AG04450 (cell line): ENCODE measurements around the gene SYDE2. TPM values are rescaled to one million over a fixed set of nuclear protein-coding genes. Genes with fewer than 3 reads are reported as not detected.
"Not testable (repeated sequence)": the region's sequence is repeated elsewhere in the genome, so short reads cannot be mapped to it uniquely, and the experiment has no call there.

Experiments used
- CTCF ChIA-PET: fragments of 300-600, 350-600 bp; formaldehyde crosslinking; extraction: SDS; loops from one replicate; lab custom pipeline; 2022; ENCODE audit warnings: antibody characterized with exemption, inconsistent platforms; lab: Charles Lee
- POLR2A ChIA-PET: fragments of 350-600 bp; formaldehyde crosslinking; extraction: SDS; loops from one replicate; lab custom pipeline; 2021; ENCODE audit warnings: antibody characterized with exemption, inconsistent platforms; lab: Yijun Ruan, JAX
- DNase-seq: peaks from one replicate; pipeline ENCODE4 v3.0.0-alpha.2; 2011; ENCODE audit warnings: low read depth, low spot score
- H3K27ac ChIP-seq: one replicate; pipeline ENCODE4 v1.5.1; 2012; ENCODE audit warnings: low read depth, low read length, control low read depth
- H3K27me3 ChIP-seq: one replicate; pipeline ENCODE4 v1.6.0; 2012; ENCODE audit warnings: low read length; ENCODE audit not compliant: control insufficient read depth, insufficient read depth
- H3K4me3 ChIP-seq: 2 replicates; pipeline ENCODE4 v1.5.1; 2011; ENCODE audit warnings: mild to moderate bottlenecking, low read depth, low read length, control low read depth
- H3K9me3 ChIP-seq: 2 replicates; pipeline ENCODE4 v1.5.1; 2012; ENCODE audit warnings: low read length; ENCODE audit not compliant: control insufficient read depth, insufficient read depth
- CTCF ChIP-seq: IDR thresholded peaks from 2 replicates; pipeline ENCODE4 v1.5.1; 2011; ENCODE audit warnings: low read depth, low read length, control low read depth, inconsistent platforms
- polyA plus RNA-seq: library from polyadenylated mRNA; depleted of rRNA; stranded (reverse); fragments of >200 nt; gene quantifications from 2 replicates; pipeline ENCODE4 v1.2.3, GENCODE V29; 2011

SYDE2 gene
- polyA plus RNA-seq, 1 experiment = 5.7 TPM

GRCh38 chr1:85148524-85149250 lies 52.1 kb downstream of the SYDE2 start:
- ChIA-PET POLR2A (no interaction called here), CTCF (interaction anchor here (0.7 to 1.5 kb wide), 4 partner anchors 10 to 204 kb away, joined by 4 to 6 read pairs (median 4); partner anchors contain the start of gene C1orf52)
- TF ChIP-seq CTCF = no peak
- H3K4me3 ChIP-seq = no peak overlapping the region
- no peak overlapping the region for H3K27ac ChIP-seq
- H3K9me3 ChIP-seq = no peaks in the 10 kb centered on the region
- no peak for DNase-seq
- H3K27me3 ChIP-seq = no peaks in the 10 kb centered on the region

- Histone ChIP-seq H3K27ac (no peak overlapping the region), H3K9me3 (no peaks in the 10 kb centered on the region), H3K4me3 (no peak overlapping the region), H3K27me3 (no peaks in the 10 kb centered on the region)
- no peak for DNase-seq
- ChIA-PET POLR2A (no interaction called here), CTCF (interaction anchor here (1.5 kb wide), 1 partner anchor 108 kb away, joined by 4 read pairs; no protein-coding TSS in a partner anchor)
- TF ChIP-seq CTCF = peak; percentile 46
These were observed 53.9 kb downstream of the SYDE2 start for GRCh38 chr1:85146972-85147359.

GRCh38 chr1:85146298-85146971 lies 54.4 kb downstream of the SYDE2 start:
- not testable (repeated sequence) for DNase-seq
- CTCF ChIA-PET = interaction anchor here (1.5 kb wide), 1 partner anchor 109 kb away, joined by 4 read pairs; no protein-coding TSS in a partner anchor

GRCh38 chr1:85144351-85144750 lies 56.5 kb downstream of the SYDE2 start:
- CTCF ChIA-PET = no interaction called here
- no peak for DNase-seq
- no peak overlapping the region for H3K27ac ChIP-seq
- no peaks in the 10 kb centered on the region for H3K27me3 ChIP-seq
- POLR2A ChIA-PET = interaction anchor here (0.7 kb wide), 1 partner anchor 339 kb away, joined by 4 read pairs; no protein-coding TSS in a partner anchor
- H3K4me3 ChIP-seq = no peak overlapping the region
- H3K9me3 ChIP-seq = no peaks in the 10 kb centered on the region
- no peak for TF ChIP-seq CTCF

More at GRCh38 chr1:85146298-85146971, 54.4 kb downstream of the SYDE2 start:
- not testable (repeated sequence) for H3K27me3 ChIP-seq, H3K9me3 ChIP-seq, H3K27ac ChIP-seq, H3K4me3 ChIP-seq
- POLR2A ChIA-PET = interaction anchor here (0.6 kb wide), 1 partner anchor 609 kb away, joined by 5 read pairs; no protein-coding TSS in a partner anchor

GRCh38 chr1:85142753-85143152 lies 58.1 kb downstream of the SYDE2 start:
- ChIA-PET POLR2A (no interaction called here), CTCF (interaction anchor here (0.8 to 1.0 kb wide), 3 partner anchors 33 to 198 kb away, joined by 3 to 6 read pairs (median 3); partner anchors contain the start of gene C1orf52)

GRCh38 chr1:85138439-85138838 lies 62.4 kb downstream of the SYDE2 start:
- H3K9me3 ChIP-seq, DNase-seq, H3K4me3 ChIP-seq, H3K27me3 ChIP-seq, H3K27ac ChIP-seq, POLR2A ChIA-PET: not testable (repeated sequence)
- CTCF ChIA-PET = interaction anchor here (0.6 kb wide), 1 partner anchor 121 kb away, joined by 3 read pairs; the partner anchor contains the start of gene C1orf52

More at GRCh38 chr1:85142753-85143152, 58.1 kb downstream of the SYDE2 start:
- DNase-seq = no peak
- H3K9me3 ChIP-seq = no peaks in the 10 kb centered on the region
- no peak for TF ChIP-seq CTCF
- H3K4me3 ChIP-seq = no peak overlapping the region
- no peak overlapping the region for H3K27ac ChIP-seq
- no peaks in the 10 kb centered on the region for H3K27me3 ChIP-seq
